ENCODE data around the gene GSDMA. TPM values are rescaled to one million over a fixed set of nuclear protein-coding genes. Genes with fewer than 3 reads are reported as not detected.
A peak's percentile ranks its signal among the peaks of the same experiment; 100 is the strongest.

GSDMA gene
- total RNA-seq, 1 experiment from 2014 or later: not detected

DNA sequence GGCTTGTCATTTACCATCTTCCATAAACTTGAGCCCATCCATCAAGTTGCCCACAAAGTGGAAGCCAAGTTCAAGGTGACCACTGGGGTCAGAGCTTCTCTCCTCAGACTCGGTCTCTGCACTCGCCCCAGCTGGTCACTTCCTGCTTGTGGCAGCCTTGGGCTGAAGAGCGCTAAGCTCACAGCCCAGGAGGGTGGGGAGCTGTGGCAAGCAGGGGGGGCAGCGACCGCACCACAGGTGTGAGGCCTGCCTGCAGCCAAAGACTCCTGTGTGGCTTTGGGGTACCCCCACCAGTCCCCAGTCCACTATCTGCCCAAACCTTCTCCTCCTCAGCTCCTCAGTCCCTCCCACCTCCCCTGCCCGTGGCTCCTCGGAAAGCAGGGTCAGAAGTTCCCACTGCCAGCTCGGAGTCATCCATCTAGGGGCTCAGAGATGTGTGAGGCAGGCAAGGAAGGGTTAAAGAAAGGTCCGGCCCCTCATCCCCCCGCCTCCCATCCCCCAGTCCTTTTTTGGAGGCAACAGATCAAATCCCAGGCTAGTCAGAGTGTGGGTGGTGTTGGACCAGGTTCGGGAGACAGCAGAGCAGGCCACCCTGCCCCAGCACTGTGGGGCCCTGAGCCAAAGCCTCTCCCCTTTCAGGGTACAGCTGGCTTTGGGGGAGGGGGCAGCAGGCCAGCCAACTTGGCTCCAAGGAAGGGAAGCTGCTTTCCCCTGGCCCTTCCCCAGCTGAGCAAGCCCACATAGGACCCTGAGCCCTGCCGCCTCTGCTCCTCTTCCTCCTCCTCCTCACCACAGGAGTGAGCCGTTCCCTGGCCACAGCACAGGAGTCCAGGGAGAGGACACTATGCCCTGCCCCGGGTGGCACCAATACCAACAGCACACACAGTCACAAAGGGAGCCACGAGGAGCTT, 55.7 kb downstream of the GSDMA start:
- no peaks in the 10 kb centered on the region for H3K27me3 ChIP-seq (ENCODE audit: insufficient read depth, low read length)
- H3K27ac ChIP-seq (ENCODE audit: insufficient read length, low read depth, low read length): no peak overlapping the region
- no peak overlapping the region for H2BK5ac ChIP-seq (ENCODE audit: insufficient read length, low read length)
- no peak overlapping the region for H2AFZ ChIP-seq (ENCODE audit: low read length)
- no peaks in the 10 kb centered on the region for H3K9me3 ChIP-seq (ENCODE audit: control insufficient read depth, low read depth, low read length)
- Mint-ChIP-seq H3K27ac (peak overlapping the region; percentile 96 to 98 (median 96); a peak in 6 of 7 replicates), H3K4me1 (peaks cover 21 to 47% of the 10 kb centered on the region in 2 experiments), H3K4me3 (peak overlapping the region in 1 of 2 experiments; percentile 63; a peak in 3 of 5 replicates), H3K27me3 (ENCODE audit: low read depth) (0 out of 2 replicates have a peak, but pooled peaks cover 3% of the 10 kb centered on the region), H3K36me3 (ENCODE audit: insufficient read depth in 1 of 3, low read depth in 3 of 3) (peaks cover 12 to 37% (median 35%) of the 10 kb centered on the region in 3 experiments; a peak in 6 of 7 replicates), H3K9me3 (no peaks in the 10 kb centered on the region; a peak in 1 of 5 replicates)
- DNase-seq: peak; percentile 79
- H3K4me1 ChIP-seq (ENCODE audit: insufficient read depth, low read length): peaks cover 4% of the 10 kb centered on the region; the same call in 1 of the 2 replicates
- no peak overlapping the region for H4K8ac ChIP-seq (replicated peaks; ENCODE audit: insufficient read length, low read depth, low read length)
- no peak overlapping the region for H3K23ac ChIP-seq (ENCODE audit: insufficient read length, low read depth, low read length)
- H2AK5ac ChIP-seq (ENCODE audit: insufficient read length, low read length): no peak overlapping the region
- no peak overlapping the region for H2BK120ac ChIP-seq (ENCODE audit: low read depth, low read length, poor library complexity, severe bottlenecking)
- H3K4ac ChIP-seq (ENCODE audit: low read depth, low read length): no peak overlapping the region
- peak overlapping the region; percentile 8 for H3K4me2 ChIP-seq (ENCODE audit: insufficient read depth, insufficient read length, low read length)
- H4K91ac ChIP-seq (ENCODE audit: insufficient read length, low read depth, low read length): no peak overlapping the region
- no peak overlapping the region for H3K9ac ChIP-seq (ENCODE audit: extremely low read depth, insufficient read length, low read length)
- WGBS (ENCODE audit: extremely low coverage, insufficient read length, low lambda C conversion rate): no CpG with 5 or more reads among the region's 15 CpGs
- TF ChIP-seq CTCF (conservative IDR thresholded peaks at IDR 0.05): no peak
- H4K20me1 ChIP-seq (ENCODE audit: control insufficient read depth, insufficient read depth, insufficient read length): no peaks in the 10 kb centered on the region
- no peak overlapping the region for H2BK15ac ChIP-seq (ENCODE audit: low read depth, low read length)
- H3K56ac ChIP-seq (ENCODE audit: insufficient read length, low read depth, low read length): no peak overlapping the region
- no peaks in the 10 kb centered on the region for H3K23me2 ChIP-seq (ENCODE audit: insufficient read length, low read depth, low read length, poor library complexity, severe bottlenecking)
- H3K14ac ChIP-seq (ENCODE audit: insufficient read depth, low read length): no peak overlapping the region; the same call in 1 of the 2 replicates
- H3K79me1 ChIP-seq (ENCODE audit: insufficient read depth, low read depth, low read length, poor library complexity, severe bottlenecking): no peaks in the 10 kb centered on the region
- H4K5ac ChIP-seq (ENCODE audit: insufficient read length, low read depth, low read length): no peak overlapping the region
- no peaks in the 10 kb centered on the region for H3K79me2 ChIP-seq (ENCODE audit: insufficient read depth, low read length)
- H3K18ac ChIP-seq (ENCODE audit: insufficient read length, low read depth, low read length): no peak overlapping the region
- H2BK20ac ChIP-seq (ENCODE audit: low read depth, low read length, poor library complexity, severe bottlenecking): no peak overlapping the region
- H2BK12ac ChIP-seq (ENCODE audit: insufficient read length, low read depth, low read length): no peak overlapping the region
- H3T11ph ChIP-seq (ENCODE audit: low read length): no peak overlapping the region

All from H9 (cell line).